Measurements from ENCODE around the gene TMEM41B.
"Not testable (repeated sequence)": the region's sequence is repeated elsewhere in the genome, so short reads cannot be mapped to it uniquely, and the experiment has no call there.

TMEM41B gene

GRCh38 chr11:9314291-9315077 is at the start of gene TMEM41B:
Gene TMEM41B, minus strand, starts transcription at chr11:9314593. Its CDS starts 152 bp downstream, at chr11:9314441.
- TF ChIP-seq, protein P1, sequence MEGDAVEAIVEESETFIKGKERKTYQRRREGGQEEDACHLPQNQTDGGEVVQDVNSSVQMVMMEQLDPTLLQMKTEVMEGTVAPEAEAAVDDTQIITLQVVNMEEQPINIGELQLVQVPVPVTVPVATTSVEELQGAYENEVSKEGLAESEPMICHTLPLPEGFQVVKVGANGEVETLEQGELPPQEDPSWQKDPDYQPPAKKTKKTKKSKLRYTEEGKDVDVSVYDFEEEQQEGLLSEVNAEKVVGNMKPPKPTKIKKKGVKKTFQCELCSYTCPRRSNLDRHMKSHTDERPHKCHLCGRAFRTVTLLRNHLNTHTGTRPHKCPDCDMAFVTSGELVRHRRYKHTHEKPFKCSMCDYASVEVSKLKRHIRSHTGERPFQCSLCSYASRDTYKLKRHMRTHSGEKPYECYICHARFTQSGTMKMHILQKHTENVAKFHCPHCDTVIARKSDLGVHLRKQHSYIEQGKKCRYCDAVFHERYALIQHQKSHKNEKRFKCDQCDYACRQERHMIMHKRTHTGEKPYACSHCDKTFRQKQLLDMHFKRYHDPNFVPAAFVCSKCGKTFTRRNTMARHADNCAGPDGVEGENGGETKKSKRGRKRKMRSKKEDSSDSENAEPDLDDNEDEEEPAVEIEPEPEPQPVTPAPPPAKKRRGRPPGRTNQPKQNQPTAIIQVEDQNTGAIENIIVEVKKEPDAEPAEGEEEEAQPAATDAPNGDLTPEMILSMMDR (conservative IDR thresholded peaks at IDR 0.05): no peak
- 0 out of 2 replicates have a peak, but pooled peaks have one; percentile 29 for TF ChIP-seq ZFX (IDR thresholded peaks at IDR 0.05)
- peak within 1 kb of the TSS; percentile 93 for H3K27ac ChIP-seq

DNA sequence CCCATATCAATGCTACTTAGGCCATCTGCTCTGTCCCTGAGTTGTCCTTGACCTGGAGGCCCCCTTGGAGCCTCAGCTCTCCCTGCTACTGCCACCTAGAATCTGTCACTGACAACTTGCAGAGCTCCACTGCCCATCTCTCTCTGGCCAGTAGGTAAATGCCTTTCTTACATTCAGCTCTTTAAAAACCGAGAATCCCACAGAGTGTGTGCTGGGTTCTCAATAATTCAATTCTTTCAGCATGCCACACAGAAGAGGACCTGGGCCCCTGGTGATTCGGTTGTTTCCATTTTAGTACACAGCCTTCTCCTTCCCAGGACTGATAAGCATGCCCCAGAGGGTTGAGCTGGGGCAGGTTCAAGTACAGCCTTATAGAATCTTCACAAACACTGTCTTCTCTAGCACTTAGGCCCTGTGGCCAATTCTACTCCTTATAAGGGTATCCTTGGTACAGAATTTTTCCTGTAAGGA is 48.0 kb upstream of the TMEM41B start:
- peak overlapping the region; percentile 99 for H3K27ac ChIP-seq
- no peak for TF ChIP-seq ZFX (IDR thresholded peaks at IDR 0.05)
- TF ChIP-seq, protein P1 (conservative IDR thresholded peaks at IDR 0.05): no peak

DNA sequence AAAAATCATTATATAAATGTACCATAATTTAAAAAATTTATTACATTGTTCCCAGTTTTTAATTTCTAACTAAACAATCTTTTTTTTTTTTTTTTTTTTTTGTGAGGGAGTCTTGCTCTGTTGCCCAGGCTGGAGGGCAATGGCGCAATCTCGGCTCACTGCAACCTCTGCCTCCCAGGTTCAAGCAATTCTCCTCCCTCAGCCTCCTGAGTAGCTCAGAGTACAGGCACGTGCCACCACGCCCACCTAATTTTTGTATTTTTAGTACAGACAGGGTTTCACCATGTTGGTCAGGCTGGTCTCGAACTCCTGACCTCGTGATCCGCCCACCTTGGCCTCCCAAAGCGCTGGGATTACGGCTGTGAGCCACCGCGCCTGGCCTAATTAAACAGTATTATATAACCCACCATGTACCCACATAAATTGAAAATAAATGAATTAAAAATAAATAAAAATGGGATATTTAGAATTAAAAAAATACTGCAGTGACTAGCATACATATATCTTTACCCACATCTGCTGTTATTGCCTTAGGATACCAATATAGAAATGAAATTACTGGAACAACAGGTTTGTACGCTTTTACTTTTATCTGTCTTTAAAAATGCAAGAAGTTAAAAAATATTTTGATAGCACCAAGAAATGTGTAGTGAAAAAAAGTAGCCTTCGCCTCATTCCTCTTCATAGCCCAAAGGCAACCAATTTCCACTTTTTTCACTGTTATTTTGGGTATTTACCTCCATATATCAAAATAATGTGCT is 46.6 kb upstream of the TMEM41B start:
- not testable (repeated sequence) for H3K27ac ChIP-seq

- TF ChIP-seq ZFX (IDR thresholded peaks at IDR 0.05): no peak
- TF ChIP-seq, protein P1 (conservative IDR thresholded peaks at IDR 0.05): no peak
- no peak overlapping the region for H3K27ac ChIP-seq
Observed at GRCh38 chr11:9357041-9357440, 42.6 kb upstream of the TMEM41B start.

DNA sequence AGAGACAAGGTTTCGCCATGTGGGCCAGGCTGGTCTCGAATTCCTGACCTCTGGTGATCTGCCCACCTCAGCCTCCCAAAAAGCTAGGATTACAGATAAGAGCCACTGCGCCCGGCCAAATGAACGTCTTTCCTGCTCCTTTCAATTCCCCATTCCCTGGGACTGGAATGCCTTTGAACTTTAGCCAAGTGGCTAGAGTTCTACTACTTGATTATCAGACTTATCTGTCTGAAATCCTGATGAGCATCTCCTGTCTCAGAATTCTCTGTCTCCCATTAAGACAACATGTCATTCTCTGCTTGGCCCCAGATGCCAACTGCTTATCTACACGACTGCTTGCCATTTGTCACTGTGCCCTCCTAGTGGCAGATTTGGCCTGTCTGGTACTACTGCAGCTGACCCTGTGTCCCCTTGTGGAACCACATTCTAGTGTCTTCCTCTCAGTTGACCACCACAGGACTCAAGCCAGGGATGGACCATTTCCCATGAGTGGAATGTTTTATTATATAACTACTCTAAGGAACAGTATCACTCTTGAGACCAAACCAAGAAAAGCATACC is 37.0 kb upstream of the TMEM41B start:
- TF ChIP-seq ZFX (IDR thresholded peaks at IDR 0.05): no peak
- TF ChIP-seq, protein P1 (conservative IDR thresholded peaks at IDR 0.05): no peak
- no peak overlapping the region for H3K27ac ChIP-seq

- not testable (repeated sequence) for H3K27ac ChIP-seq
Observed at GRCh38 chr11:9347779-9348178, 33.4 kb upstream of the TMEM41B start.

GRCh38 chr11:9347100-9347499 is 32.7 kb upstream of the TMEM41B start:
- no peak overlapping the region for H3K27ac ChIP-seq
- TF ChIP-seq, protein P1 (conservative IDR thresholded peaks at IDR 0.05): no peak
- no peak for TF ChIP-seq ZFX (IDR thresholded peaks at IDR 0.05)

GRCh38 chr11:9344061-9344680 is 29.8 kb upstream of the TMEM41B start:
- TF ChIP-seq ZFX (IDR thresholded peaks at IDR 0.05): no peak
- TF ChIP-seq, protein P1 (conservative IDR thresholded peaks at IDR 0.05): no peak
- no peak overlapping the region for H3K27ac ChIP-seq
